Cortex of kidney (tissue), 1 donor: ENCODE data around the gene RTBDN.

ENCODE experiments used
- DNase-seq: peaks from one replicate; lab custom pipeline; 2025; lab: John Stamatoyannopoulos, UW

Gene RTBDN

GRCh38 chr19:12779162-12779993 is 55.0 kb downstream of the RTBDN start:
- DNase-seq: no peak

DNA sequence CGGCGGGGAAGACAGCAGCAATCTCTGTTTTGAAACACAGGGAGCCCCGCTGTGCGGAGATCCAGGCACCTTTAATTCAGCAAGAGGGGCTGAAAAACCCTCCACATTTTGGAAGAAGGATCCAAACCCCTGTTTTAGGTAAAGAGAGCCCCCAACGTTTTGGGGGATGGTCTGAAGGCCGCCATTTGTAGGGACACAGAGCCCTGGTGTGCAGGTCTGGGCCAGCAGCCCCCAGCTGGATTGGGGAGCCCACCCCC is 55.5 kb downstream of the RTBDN start:
- no peak for DNase-seq

DNA sequence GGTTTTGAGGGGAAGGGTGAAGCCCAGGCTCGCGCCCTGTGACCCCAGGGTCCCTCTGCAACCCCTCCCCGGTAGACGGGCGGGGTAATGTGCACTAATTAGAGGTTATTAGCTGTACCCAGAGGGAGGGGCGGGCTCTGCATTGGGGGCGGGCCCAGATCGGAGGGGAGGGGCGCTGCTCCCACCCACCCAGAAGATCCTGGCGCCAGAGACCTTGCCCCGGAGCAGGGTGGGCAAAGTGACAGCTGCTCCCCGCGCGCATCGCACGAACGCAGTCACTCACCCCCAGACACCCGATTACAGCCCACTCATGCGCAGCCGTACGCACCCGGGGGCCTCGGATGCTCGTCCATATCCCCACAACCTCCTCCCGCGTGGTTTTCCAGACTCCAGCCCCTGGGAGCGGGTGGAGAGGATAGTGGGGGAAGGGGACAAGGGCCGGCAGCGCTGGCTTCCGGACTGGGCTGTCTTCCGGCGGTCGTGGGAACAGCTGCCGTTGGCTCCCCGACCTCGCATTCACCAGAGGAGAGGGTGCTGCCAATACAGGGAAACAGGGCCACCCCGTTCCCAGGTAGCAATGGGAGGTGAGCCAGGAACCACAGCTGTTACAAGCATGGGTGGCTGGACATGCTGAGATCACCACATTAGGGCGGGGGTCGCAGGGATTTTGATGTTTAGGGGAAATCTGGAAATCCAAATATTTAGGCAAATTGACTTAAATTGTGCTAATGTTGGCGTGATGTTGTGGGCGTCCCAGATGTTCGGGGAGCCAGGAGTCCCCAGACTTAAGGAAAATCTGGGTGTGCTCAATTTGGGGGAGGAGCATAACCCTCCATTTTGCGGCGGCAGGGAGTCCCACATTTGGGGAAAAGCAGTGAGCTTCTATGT is 56.1 kb downstream of the RTBDN start:
- DNase-seq: no peak

- no peak for DNase-seq
Measured at GRCh38 chr19:12777217-12778016, 57.0 kb downstream of the RTBDN start.
